DOHH2 (cell line): ENCODE results near the gene PHF24.

Source experiments
- CTCF ChIP-seq: fragments of 200-600 bp; sonication (generic); IDR thresholded peaks from one replicate; pipeline ENCODE4 v1.5.1; 2014; ENCODE audit warnings: antibody characterized with exemption, mild to moderate bottlenecking, low read depth, low read length; ENCODE audit not compliant: poor library complexity, severe bottlenecking
- EZH2phosphoT487 ChIP-seq: fragments of 200-600 bp; sonication (generic); IDR thresholded peaks from 2 replicates; pipeline ENCODE4 v1.6.1; 2017; ENCODE audit warnings: borderline replicate concordance, mild to moderate bottlenecking, antibody characterized with exemption, low read length, moderate library complexity, mixed read lengths

- TF ChIP-seq CTCF = peak; percentile 77
- TF ChIP-seq EZH2phosphoT487 = no peak
These were observed 28.5 kb upstream of the PHF24 start for GRCh38 chr9:34929506-34930102.
